Left forelimb (tissue), 1 donor: ENCODE results near the gene EYA4.

ENCODE experiments used
- DNase-seq: peaks from one replicate; pipeline ENCODE4 v3.0.0-alpha.2; 2018; ENCODE audit warnings: low spot score

Gene EYA4

GRCh38 chr6:133289733-133290306 is 48.7 kb downstream of the EYA4 start:
- DNase-seq = no peak

GRCh38 chr6:133290930-133291329 is 49.8 kb downstream of the EYA4 start:
- no peak for DNase-seq

GRCh38 chr6:133291671-133292070 is 50.5 kb downstream of the EYA4 start:
- no peak for DNase-seq

GRCh38 chr6:133297657-133298056 is 56.5 kb downstream of the EYA4 start:
- DNase-seq = no peak

GRCh38 chr6:133298335-133298734 is 57.2 kb downstream of the EYA4 start:
- no peak for DNase-seq

GRCh38 chr6:133298801-133299200 is 57.6 kb downstream of the EYA4 start:
- no peak for DNase-seq

GRCh38 chr6:133300896-133301295 is 59.7 kb downstream of the EYA4 start:
- no peak for DNase-seq

GRCh38 chr6:133301835-133302234 is 60.7 kb downstream of the EYA4 start:
- no peak for DNase-seq

GRCh38 chr6:133306931-133307330 is 65.8 kb downstream of the EYA4 start:
- DNase-seq = no peak

- DNase-seq = no peak
Observed at GRCh38 chr6:133309579-133309978, 68.4 kb downstream of the EYA4 start.

- no peak for DNase-seq
Observed at GRCh38 chr6:133312006-133312405, 70.8 kb downstream of the EYA4 start.

- no peak for DNase-seq
Observed at GRCh38 chr6:133313068-133313467, 71.9 kb downstream of the EYA4 start.

- no peak for DNase-seq
Observed at GRCh38 chr6:133314947-133315346, 73.8 kb downstream of the EYA4 start.

- DNase-seq = no peak
Observed at GRCh38 chr6:133315811-133316210, 74.7 kb downstream of the EYA4 start.

GRCh38 chr6:133317704-133318103 is 76.5 kb downstream of the EYA4 start:
- DNase-seq = no peak

GRCh38 chr6:133326584-133326983 is 85.4 kb downstream of the EYA4 start:
- no peak for DNase-seq

- DNase-seq = no peak
Observed at GRCh38 chr6:133333852-133334251, 92.7 kb downstream of the EYA4 start.

- no peak for DNase-seq
Observed at GRCh38 chr6:133337308-133337707, 96.2 kb downstream of the EYA4 start.

- DNase-seq = no peak
Observed at GRCh38 chr6:133339543-133340384, 98.6 kb downstream of the EYA4 start.

- DNase-seq = no peak
Observed at GRCh38 chr6:133340557-133340956, 99.4 kb downstream of the EYA4 start.

- no peak for DNase-seq
Observed at GRCh38 chr6:133341607-133342158, 100.5 kb downstream of the EYA4 start.

- DNase-seq = no peak
Observed at GRCh38 chr6:133343220-133343619, 102.1 kb downstream of the EYA4 start.

GRCh38 chr6:133348846-133349245 is 107.7 kb downstream of the EYA4 start:
- no peak for DNase-seq
